RWPE1 (cell line): ENCODE measurements around the gene USP24.
"Not testable (repeated sequence)": the region's sequence is repeated elsewhere in the genome, so short reads cannot be mapped to it uniquely, and the experiment has no call there.

Source experiments
- CTCF ChIA-PET: fragments of 350-600 bp; sonication (Branson Sonifier 250); formaldehyde crosslinking; extraction: SDS; loops from one replicate; lab custom pipeline; 2021; lab: Yijun Ruan, JAX
- POLR2A ChIA-PET: fragments of 400-600 bp; formaldehyde crosslinking; extraction: SDS; loops from one replicate; lab custom pipeline; 2020; ENCODE audit warnings: antibody characterized with exemption; ENCODE audit not compliant: low non-redundant PET; lab: Yijun Ruan, JAX
- DNase-seq: peaks from one replicate; pipeline ENCODE4 v3.0.0; 2012; ENCODE audit warnings: low spot score
- H3K27ac ChIP-seq: fragments of 450-650 bp; 2 replicates; pipeline ENCODE4 v1.5.1; 2017
- CTCF ChIP-seq: fragments of 450-650 bp; conservative IDR thresholded peaks from 2 replicates; pipeline ENCODE4 v1.5.1; 2017; ENCODE audit warnings: low read depth, mild to moderate bottlenecking

The USP24 gene

GRCh38 chr1:55200667-55201066 is 14.5 kb downstream of the USP24 start:
- no peak overlapping the region for H3K27ac ChIP-seq
- CTCF ChIA-PET: interaction anchor here (0.6 kb wide), 1 partner anchor 137 kb away, joined by 3 read pairs; no protein-coding TSS in a partner anchor
- DNase-seq: no peak
- TF ChIP-seq CTCF: no peak
- POLR2A ChIA-PET: no interaction called here

DNA sequence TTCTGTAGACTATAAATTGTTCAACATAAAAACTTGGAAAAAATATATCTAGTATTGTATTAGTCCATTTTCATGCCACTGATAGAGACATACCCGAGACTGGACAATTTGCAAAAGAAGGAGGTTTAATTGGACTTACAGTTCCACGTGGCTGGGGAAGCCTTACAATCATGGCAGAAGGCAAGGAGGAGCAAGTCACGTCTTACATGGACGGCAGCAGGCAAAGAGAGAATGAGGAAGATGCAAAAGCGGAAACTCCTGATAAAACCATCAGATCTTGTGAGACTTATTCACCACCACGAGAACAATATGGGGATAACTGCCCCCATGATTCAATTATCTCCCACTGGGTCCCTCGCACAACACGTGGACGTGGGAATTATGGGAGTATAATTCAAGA is 15.4 kb downstream of the USP24 start:
- POLR2A ChIA-PET, CTCF ChIA-PET, DNase-seq, H3K27ac ChIP-seq: not testable (repeated sequence)

DNA sequence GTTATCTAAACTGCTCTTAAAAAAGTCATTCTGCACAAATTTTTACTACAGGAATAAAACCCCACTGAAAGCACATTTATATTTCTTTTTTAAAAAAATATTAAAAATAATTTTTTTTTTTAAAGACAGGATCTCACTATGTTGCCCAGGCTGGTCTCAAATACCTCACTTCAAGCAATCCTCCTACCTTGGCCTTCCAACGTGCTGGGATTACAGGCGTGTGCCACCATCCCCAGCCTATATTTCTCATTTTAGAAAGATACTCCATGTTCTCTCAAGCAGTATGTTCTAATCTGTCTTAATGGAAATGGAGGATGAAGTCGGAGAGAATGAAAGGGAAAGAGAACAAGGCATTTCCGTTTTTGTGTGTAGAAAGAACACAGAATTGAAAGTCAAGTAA is 17.1 kb downstream of the USP24 start:
- ChIA-PET POLR2A (no interaction called here), CTCF (no interaction called here)

GRCh38 chr1:55197099-55197498 is 18.1 kb downstream of the USP24 start:
- no peak for TF ChIP-seq CTCF
- POLR2A ChIA-PET: no interaction called here
- no peak for DNase-seq
- CTCF ChIA-PET: no interaction called here
- H3K27ac ChIP-seq: no peak overlapping the region

More for the DNA sequence above, 17.1 kb downstream of the USP24 start:
- TF ChIP-seq CTCF: no peak
- no peak overlapping the region for H3K27ac ChIP-seq
- DNase-seq: no peak

- no peak for DNase-seq
- ChIA-PET CTCF (no interaction called here), POLR2A (no interaction called here)
- TF ChIP-seq CTCF: no peak
- no peak overlapping the region for H3K27ac ChIP-seq
Observed at GRCh38 chr1:55196433-55197035, 18.6 kb downstream of the USP24 start.

DNA sequence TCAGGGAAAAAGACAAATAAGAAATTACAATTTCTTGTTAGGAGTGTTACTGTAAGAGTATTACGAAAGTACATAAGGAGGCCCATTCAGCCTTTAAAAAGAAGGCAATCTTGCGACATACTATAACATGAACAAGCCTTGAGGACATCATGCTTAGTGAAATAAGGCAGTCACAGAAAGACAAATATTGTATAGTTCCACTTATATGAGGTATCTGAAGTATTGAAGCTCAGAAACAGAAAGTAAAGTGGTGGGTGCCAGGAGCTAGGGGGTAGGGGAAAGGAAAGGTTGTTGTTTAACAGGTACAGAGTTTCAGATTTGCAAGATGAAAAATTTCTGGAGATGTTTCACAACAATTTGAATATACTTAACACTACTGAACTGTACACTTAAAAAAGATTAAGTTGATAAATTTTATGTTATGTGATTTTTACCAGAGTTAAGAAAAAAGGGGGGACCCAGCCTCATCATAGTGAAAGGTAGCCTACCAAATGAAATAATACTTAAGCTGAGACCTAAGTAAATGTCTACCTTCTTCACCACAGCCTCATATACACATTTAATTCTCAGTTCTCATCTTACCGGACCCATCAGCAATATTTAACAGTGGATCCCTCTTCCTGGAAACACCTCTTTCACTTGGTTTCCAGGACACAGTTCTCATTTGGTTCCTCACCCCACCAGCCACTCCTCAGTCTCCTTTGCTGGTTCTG is 19.5 kb downstream of the USP24 start:
- DNase-seq: no peak
- ChIA-PET CTCF (interaction anchor here (1.0 kb wide), 1 partner anchor 213 kb away, joined by 3 read pairs; no protein-coding TSS in a partner anchor), POLR2A (no interaction called here)
- H3K27ac ChIP-seq: no peak overlapping the region
- TF ChIP-seq CTCF: no peak

- CTCF ChIA-PET: interaction anchor here (0.7 to 1.0 kb wide), 2 partner anchors 213 to 1353 kb away, joined by 3 read pairs; no protein-coding TSS in a partner anchor
- no peak for DNase-seq
- POLR2A ChIA-PET: no interaction called here
- H3K27ac ChIP-seq: no peak overlapping the region
- no peak for TF ChIP-seq CTCF
Observed at GRCh38 chr1:55194851-55195250, 20.3 kb downstream of the USP24 start.
